Measurements from ENCODE around the gene RPUSD3.

The RPUSD3 gene

GRCh38 chr3:9804996-9805395 lies 38.8 kb downstream of the RPUSD3 start (continued):
- TF ChIP-seq ZBTB6 (tag by site-specific recombination; IDR thresholded peaks at IDR 0.05) (no peak), GFI1B (tag by site-specific recombination; IDR thresholded peaks at IDR 0.05) (no peak), ZNF324 (tag by site-specific recombination; IDR thresholded peaks at IDR 0.05) (no peak)

GRCh38 chr3:9803494-9803893 lies 40.3 kb downstream of the RPUSD3 start:
- POLR2A ChIA-PET = interaction anchor here (1.2 to 2.3 kb wide), 2 partner anchors 8 to 10 kb away, joined by 3 to 14 read pairs; partner anchors contain the start of genes ARPC4 and TADA3
- CTCF ChIA-PET = interaction anchor here (0.5 kb wide), 1 partner anchor 427 kb away, joined by 4 read pairs; no protein-coding TSS in a partner anchor

GRCh38 chr3:9800529-9800928 lies 43.3 kb downstream of the RPUSD3 start:
- H3K4me3 ChIP-seq (ENCODE audit: low read depth, low read length) = no peak overlapping the region
- ChIA-PET CTCF (interaction anchor here (1.1 kb wide), 1 partner anchor 449 kb away, joined by 7 read pairs; no protein-coding TSS in a partner anchor), POLR2A (interaction anchor here (0.7 to 1.3 kb wide), 2 partner anchors 8 to 286 kb away, joined by 4 to 7 read pairs; partner anchors contain the start of gene ARPC4)
- H3K4me1 ChIP-seq (ENCODE audit: control insufficient read depth, insufficient read depth, low read length) = no peaks in the 10 kb centered on the region
- no peak overlapping the region for H3K27ac ChIP-seq (ENCODE audit: extremely low read depth, low read depth, low read length)
- TF ChIP-seq ZNF585B (tag by site-specific recombination; IDR thresholded peaks at IDR 0.05) (no peak), ZNF530 (tag by site-specific recombination; IDR thresholded peaks at IDR 0.05; ENCODE audit: low read depth) (no peak)
- no peaks in the 10 kb centered on the region for H3K9me3 ChIP-seq (ENCODE audit: control insufficient read depth, insufficient read depth, low read depth, low read length)
- peaks cover 65 to 85% of the 10 kb centered on the region in 2 experiments for H3K36me3 ChIP-seq (ENCODE audit: control insufficient read depth in 2 of 2, insufficient read depth in 1 of 2, low read length in 2 of 2)

More at GRCh38 chr3:9803494-9803893, 40.3 kb downstream of the RPUSD3 start:
- TF ChIP-seq ZNF596 (tag by site-specific recombination; IDR thresholded peaks at IDR 0.05) (no peak), ZFP3 (tag by site-specific recombination; IDR thresholded peaks at IDR 0.05; ENCODE audit: low read depth) (no peak), ZNF280C (tag by site-specific recombination; IDR thresholded peaks at IDR 0.05) (no peak)
- Histone ChIP-seq H3K27ac (ENCODE audit: extremely low read depth, low read depth, low read length) (no peak overlapping the region), H3K4me1 (ENCODE audit: control insufficient read depth, insufficient read depth, low read length) (no peaks in the 10 kb centered on the region; the same call in 1 of the 2 replicates), H3K9me3 (ENCODE audit: control insufficient read depth, insufficient read depth, low read depth, low read length) (no peaks in the 10 kb centered on the region), H3K36me3 (ENCODE audit: control insufficient read depth in 2 of 2, insufficient read depth in 1 of 2, low read length in 2 of 2) (peaks cover 55 to 91% of the 10 kb centered on the region in 2 experiments), H3K4me3 (ENCODE audit: low read depth, low read length) (no peak overlapping the region)

DNA sequence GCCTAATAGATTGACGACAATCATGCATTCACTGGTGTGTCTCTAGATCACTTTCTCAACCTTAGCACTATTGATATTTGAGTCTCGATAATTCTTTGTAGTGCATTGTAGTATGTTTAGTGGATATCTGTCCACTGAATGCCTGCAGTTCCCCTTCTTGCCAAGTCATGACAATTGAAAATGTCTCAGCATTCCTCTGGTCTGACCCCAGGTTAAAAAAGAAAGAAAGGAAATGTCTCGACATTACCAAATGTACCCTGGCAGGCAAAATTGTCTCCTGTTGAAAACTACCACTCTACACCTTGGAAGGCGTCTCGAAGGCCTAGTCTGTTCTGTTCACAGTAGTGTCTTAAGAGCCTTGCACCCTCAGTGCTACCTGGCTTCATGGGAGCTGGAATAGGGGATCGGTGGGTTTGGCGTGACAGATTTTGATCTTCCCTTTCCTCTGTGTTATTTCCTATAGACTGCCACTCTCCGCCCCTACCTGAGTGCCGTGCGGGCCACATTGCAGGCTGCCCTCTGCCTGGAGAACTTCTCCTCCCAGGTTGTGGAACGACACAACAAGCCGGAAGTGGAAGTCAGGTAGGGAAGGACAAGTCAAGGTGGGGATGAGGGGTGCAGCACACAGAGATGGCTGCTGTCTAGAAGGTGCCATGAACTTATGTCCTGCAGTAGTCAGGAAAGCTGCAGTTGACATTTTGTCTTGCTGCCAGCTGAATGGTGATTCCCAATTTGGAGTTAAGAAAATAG lies 46.4 kb downstream of the RPUSD3 start:
- H3K9me3 ChIP-seq (ENCODE audit: control insufficient read depth, insufficient read depth, low read depth, low read length) = no peaks in the 10 kb centered on the region
- POLR2A ChIA-PET = interaction anchor here (0.7 to 1.3 kb wide), 3 partner anchors 11 to 69 kb away, joined by 3 to 5 read pairs (median 3); no protein-coding TSS in a partner anchor
- no peak for TF ChIP-seq ZNF146 (tag by site-specific recombination; IDR thresholded peaks at IDR 0.05)
- no peak for TF ChIP-seq ZNF248 (tag by site-specific recombination; IDR thresholded peaks at IDR 0.05)
- TF ChIP-seq ZFP3 (tag by site-specific recombination; IDR thresholded peaks at IDR 0.05; ENCODE audit: low read depth) = no peak
- no peak for TF ChIP-seq ZNF624 (tag by site-specific recombination; IDR thresholded peaks at IDR 0.05)
- no peak for TF ChIP-seq YY1 (tag by site-specific recombination; IDR thresholded peaks at IDR 0.05)
- no peak for TF ChIP-seq ZNF214 (tag by site-specific recombination; IDR thresholded peaks at IDR 0.05; ENCODE audit: borderline replicate concordance)
- TF ChIP-seq PRDM4 (tag by site-specific recombination; IDR thresholded peaks at IDR 0.05) = no peak
- no peak for TF ChIP-seq ZBTB6 (tag by site-specific recombination; IDR thresholded peaks at IDR 0.05)
- TF ChIP-seq, protein P1, sequence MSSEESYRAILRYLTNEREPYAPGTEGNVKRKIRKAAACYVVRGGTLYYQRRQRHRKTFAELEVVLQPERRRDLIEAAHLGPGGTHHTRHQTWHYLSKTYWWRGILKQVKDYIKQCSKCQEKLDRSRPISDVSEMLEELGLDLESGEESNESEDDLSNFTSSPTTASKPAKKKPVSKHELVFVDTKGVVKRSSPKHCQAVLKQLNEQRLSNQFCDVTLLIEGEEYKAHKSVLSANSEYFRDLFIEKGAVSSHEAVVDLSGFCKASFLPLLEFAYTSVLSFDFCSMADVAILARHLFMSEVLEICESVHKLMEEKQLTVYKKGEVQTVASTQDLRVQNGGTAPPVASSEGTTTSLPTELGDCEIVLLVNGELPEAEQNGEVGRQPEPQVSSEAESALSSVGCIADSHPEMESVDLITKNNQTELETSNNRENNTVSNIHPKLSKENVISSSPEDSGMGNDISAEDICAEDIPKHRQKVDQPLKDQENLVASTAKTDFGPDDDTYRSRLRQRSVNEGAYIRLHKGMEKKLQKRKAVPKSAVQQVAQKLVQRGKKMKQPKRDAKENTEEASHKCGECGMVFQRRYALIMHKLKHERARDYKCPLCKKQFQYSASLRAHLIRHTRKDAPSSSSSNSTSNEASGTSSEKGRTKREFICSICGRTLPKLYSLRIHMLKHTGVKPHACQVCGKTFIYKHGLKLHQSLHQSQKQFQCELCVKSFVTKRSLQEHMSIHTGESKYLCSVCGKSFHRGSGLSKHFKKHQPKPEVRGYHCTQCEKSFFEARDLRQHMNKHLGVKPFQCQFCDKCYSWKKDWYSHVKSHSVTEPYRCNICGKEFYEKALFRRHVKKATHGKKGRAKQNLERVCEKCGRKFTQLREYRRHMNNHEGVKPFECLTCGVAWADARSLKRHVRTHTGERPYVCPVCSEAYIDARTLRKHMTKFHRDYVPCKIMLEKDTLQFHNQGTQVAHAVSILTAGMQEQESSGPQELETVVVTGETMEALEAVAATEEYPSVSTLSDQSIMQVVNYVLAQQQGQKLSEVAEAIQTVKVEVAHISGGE (tag by site-specific recombination; conservative IDR thresholded peaks at IDR 0.05; ENCODE audit: low read depth) = no peak
- TF ChIP-seq ZNF585B (tag by site-specific recombination; IDR thresholded peaks at IDR 0.05) = no peak
- no peak for TF ChIP-seq ZNF311 (tag by site-specific recombination; IDR thresholded peaks at IDR 0.05; ENCODE audit: borderline replicate concordance)

More for the DNA sequence above, 46.4 kb downstream of the RPUSD3 start:
- CTCF ChIA-PET = interaction anchor here (0.6 to 1.5 kb wide), 4 partner anchors 11 to 466 kb away, joined by 3 to 7 read pairs (median 4); no protein-coding TSS in a partner anchor
- no peaks in the 10 kb centered on the region for H3K4me1 ChIP-seq (ENCODE audit: control insufficient read depth, insufficient read depth, low read length)
- H3K27ac ChIP-seq (ENCODE audit: extremely low read depth, low read depth, low read length) = no peak overlapping the region
- H3K4me3 ChIP-seq (ENCODE audit: low read depth, low read length) = no peak overlapping the region
- H3K36me3 ChIP-seq (ENCODE audit: control insufficient read depth in 2 of 2, insufficient read depth in 1 of 2, low read length in 2 of 2) = peaks cover 54 to 68% of the 10 kb centered on the region in 2 experiments

All from HEK293 (cell line).